ENCODE data around the gene TUBA1C. TPM values are rescaled to one million over a fixed set of nuclear protein-coding genes. Genes with fewer than 3 reads are reported as not detected.

TUBA1C gene
- total and polyA plus RNA-seq, 9 of the 15 experiments (the other 6 are each of a cell fraction or from before 2014, with no cell fraction given): 755 to 3,012 (median 914) TPM

DNA sequence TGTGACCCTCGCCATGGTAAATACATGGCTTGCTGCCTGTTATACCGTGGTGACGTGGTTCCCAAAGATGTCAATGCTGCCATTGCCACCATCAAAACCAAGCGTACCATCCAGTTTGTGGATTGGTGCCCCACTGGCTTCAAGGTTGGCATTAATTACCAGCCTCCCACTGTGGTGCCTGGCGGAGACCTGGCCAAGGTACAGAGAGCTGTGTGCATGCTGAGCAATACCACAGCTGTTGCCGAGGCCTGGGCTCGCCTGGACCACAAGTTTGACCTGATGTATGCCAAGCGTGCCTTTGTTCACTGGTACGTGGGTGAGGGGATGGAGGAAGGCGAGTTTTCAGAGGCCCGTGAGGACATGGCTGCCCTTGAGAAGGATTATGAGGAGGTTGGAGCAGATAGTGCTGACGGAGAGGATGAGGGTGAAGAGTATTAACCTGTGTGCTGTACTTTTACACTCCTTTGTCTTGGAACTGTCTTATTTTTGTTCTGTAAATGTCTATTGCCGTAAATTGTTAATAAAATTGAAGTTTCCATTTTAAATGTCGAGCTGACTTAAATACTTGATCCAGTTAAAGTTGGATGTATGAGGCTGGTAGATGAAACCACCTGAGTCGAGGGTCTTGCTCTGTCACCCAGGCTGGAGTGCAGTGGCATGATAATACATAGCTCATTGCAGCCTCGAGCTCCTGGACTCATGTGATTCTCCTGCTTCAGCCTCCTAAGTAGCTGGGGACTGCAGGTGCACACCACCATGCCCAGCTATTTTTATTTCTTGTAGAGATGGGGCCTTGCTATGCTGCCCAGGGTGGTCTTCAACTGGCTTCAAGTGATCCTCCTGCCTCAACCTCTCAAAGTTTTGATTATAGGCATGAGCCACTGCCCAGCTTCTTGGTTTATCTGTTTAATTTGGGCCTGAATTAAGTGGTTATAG is 8.2 kb downstream of the TUBA1C start (continued):
- TF ChIP-seq CEBPG (CRISPR knock-in tag; IDR thresholded peaks at IDR 0.05) (no peak), CEBPG (tag; conservative IDR thresholded peaks at IDR 0.05 in 1 of 2, IDR thresholded peaks at IDR 0.05 in 1 of 2) (no peak), POLR2A (conservative IDR thresholded peaks at IDR 0.05) (peak; percentile 72), TCF7L2 (IDR thresholded peaks at IDR 0.05; ENCODE audit: low read depth, low read length) (no peak), HDAC8 (tag; IDR thresholded peaks at IDR 0.05) (no peak), SMAD3 (CRISPR knock-in tag; conservative IDR thresholded peaks at IDR 0.05) (no peak), FOXJ3 (CRISPR knock-in tag; IDR thresholded peaks at IDR 0.05) (no peak), ZNF699 (CRISPR knock-in tag; IDR thresholded peaks at IDR 0.05; ENCODE audit: insufficient replicate concordance) (no peak), CCNT2 (IDR thresholded peaks at IDR 0.05; ENCODE audit: borderline replicate concordance, extremely low read depth, insufficient read length, low read depth, low read length) (no peak), TCF3 (CRISPR knock-in tag; IDR thresholded peaks at IDR 0.05) (no peak), ZNF232 (CRISPR knock-in tag; IDR thresholded peaks at IDR 0.05) (no peak), MLLT1 (IDR thresholded peaks at IDR 0.05) (0 out of 4 replicates have a peak, but pooled peaks of 1 of the 2 experiments have one; percentile 6), NR2C2 (CRISPR knock-in tag; IDR thresholded peaks at IDR 0.05) (no peak), NR2C2 (tag; IDR thresholded peaks at IDR 0.05) (no peak), GTF2A2 (tag; IDR thresholded peaks at IDR 0.05) (no peak), CXXC5 (CRISPR knock-in tag; IDR thresholded peaks at IDR 0.05) (no peak), ZNF57 (CRISPR knock-in tag; IDR thresholded peaks at IDR 0.05) (no peak), ZNF354B (CRISPR knock-in tag; IDR thresholded peaks at IDR 0.05) (no peak), PHF8 (IDR thresholded peaks at IDR 0.05; ENCODE audit: borderline replicate concordance, low read length) (no peak)
- TF ChIP-seq, protein P1, sequence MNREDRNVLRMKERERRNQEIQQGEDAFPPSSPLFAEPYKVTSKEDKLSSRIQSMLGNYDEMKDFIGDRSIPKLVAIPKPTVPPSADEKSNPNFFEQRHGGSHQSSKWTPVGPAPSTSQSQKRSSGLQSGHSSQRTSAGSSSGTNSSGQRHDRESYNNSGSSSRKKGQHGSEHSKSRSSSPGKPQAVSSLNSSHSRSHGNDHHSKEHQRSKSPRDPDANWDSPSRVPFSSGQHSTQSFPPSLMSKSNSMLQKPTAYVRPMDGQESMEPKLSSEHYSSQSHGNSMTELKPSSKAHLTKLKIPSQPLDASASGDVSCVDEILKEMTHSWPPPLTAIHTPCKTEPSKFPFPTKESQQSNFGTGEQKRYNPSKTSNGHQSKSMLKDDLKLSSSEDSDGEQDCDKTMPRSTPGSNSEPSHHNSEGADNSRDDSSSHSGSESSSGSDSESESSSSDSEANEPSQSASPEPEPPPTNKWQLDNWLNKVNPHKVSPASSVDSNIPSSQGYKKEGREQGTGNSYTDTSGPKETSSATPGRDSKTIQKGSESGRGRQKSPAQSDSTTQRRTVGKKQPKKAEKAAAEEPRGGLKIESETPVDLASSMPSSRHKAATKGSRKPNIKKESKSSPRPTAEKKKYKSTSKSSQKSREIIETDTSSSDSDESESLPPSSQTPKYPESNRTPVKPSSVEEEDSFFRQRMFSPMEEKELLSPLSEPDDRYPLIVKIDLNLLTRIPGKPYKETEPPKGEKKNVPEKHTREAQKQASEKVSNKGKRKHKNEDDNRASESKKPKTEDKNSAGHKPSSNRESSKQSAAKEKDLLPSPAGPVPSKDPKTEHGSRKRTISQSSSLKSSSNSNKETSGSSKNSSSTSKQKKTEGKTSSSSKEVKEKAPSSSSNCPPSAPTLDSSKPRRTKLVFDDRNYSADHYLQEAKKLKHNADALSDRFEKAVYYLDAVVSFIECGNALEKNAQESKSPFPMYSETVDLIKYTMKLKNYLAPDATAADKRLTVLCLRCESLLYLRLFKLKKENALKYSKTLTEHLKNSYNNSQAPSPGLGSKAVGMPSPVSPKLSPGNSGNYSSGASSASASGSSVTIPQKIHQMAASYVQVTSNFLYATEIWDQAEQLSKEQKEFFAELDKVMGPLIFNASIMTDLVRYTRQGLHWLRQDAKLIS (CRISPR knock-in tag; IDR thresholded peaks at IDR 0.05): no peak
- TF ChIP-seq, protein P2, sequence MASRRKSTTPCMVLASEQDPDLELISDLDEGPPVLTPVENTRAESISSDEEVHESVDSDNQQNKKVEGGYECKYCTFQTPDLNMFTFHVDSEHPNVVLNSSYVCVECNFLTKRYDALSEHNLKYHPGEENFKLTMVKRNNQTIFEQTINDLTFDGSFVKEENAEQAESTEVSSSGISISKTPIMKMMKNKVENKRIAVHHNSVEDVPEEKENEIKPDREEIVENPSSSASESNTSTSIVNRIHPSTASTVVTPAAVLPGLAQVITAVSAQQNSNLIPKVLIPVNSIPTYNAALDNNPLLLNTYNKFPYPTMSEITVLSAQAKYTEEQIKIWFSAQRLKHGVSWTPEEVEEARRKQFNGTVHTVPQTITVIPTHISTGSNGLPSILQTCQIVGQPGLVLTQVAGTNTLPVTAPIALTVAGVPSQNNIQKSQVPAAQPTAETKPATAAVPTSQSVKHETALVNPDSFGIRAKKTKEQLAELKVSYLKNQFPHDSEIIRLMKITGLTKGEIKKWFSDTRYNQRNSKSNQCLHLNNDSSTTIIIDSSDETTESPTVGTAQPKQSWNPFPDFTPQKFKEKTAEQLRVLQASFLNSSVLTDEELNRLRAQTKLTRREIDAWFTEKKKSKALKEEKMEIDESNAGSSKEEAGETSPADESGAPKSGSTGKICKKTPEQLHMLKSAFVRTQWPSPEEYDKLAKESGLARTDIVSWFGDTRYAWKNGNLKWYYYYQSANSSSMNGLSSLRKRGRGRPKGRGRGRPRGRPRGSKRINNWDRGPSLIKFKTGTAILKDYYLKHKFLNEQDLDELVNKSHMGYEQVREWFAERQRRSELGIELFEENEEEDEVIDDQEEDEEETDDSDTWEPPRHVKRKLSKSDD (conservative IDR thresholded peaks at IDR 0.05; ENCODE audit: low read length): no peak

All from K562 (cell line).